SU-DHL-6 (cell line): ENCODE results near the gene TNIK.

Experiments
- H2AFZ ChIP-seq: fragments of 200-600 bp; sonication (generic); 2 replicates; pipeline ENCODE4 v1.6.1; 2014; ENCODE audit warnings: low read depth, mild to moderate bottlenecking, moderate library complexity, mixed read lengths, antibody characterized with exemption, low read length; ENCODE audit not compliant: severe bottlenecking
- H3F3A ChIP-seq: fragments of 200-600 bp; shearing (Covaris generic); 2 replicates; pipeline ENCODE4 v1.6.0; 2016; ENCODE audit warnings: antibody characterized with exemption, mild to moderate bottlenecking; ENCODE audit not compliant: insufficient read depth
- H3K27ac ChIP-seq: fragments of 200-600 bp; sonication (generic); 2 replicates; pipeline ENCODE4 v1.5.1; 2016; ENCODE audit warnings: low read depth, mild to moderate bottlenecking, low read length, moderate library complexity, mixed read lengths
- H3K27me3 ChIP-seq: fragments of 200-600 bp; sonication (generic), shearing (Covaris generic); 2 replicates; pipeline ENCODE4 v1.6.0; 2014; ENCODE audit warnings: mild to moderate bottlenecking, low read length
- H3K36me3 ChIP-seq: fragments of 200-600 bp; sonication (generic); 2 replicates; pipeline ENCODE4 v1.6.1; 2014; ENCODE audit warnings: mild to moderate bottlenecking, low read length, mixed read lengths
- H3K4me2 ChIP-seq: fragments of 300-600, 200-600 bp; shearing (Covaris generic), sonication (generic); 2 replicates; pipeline ENCODE4 v1.6.0; 2014; ENCODE audit warnings: low read length, low read depth, mild to moderate bottlenecking; ENCODE audit not compliant: poor library complexity, severe bottlenecking
- H3K4me3 ChIP-seq: fragments of 200-600 bp; sonication (generic); 2 replicates; pipeline ENCODE4 v1.5.1; 2014; ENCODE audit warnings: antibody characterized with exemption, low read length, mild to moderate bottlenecking, mixed read lengths; ENCODE audit not compliant: insufficient read depth, poor library complexity, severe bottlenecking
- H3K79me2 ChIP-seq: fragments of 200-600 bp; sonication (generic); 2 replicates; pipeline ENCODE4 v1.6.1; 2014; ENCODE audit warnings: mild to moderate bottlenecking, low read length, moderate library complexity; ENCODE audit not compliant: insufficient read depth
- H3K9ac ChIP-seq: fragments of 200-600 bp; sonication (generic); 2 replicates; pipeline ENCODE4 v1.7.0; 2014; ENCODE audit warnings: mild to moderate bottlenecking, low read length
- H3K9me2 ChIP-seq: fragments of 200-600 bp; sonication (generic); replicated peaks from 2 replicates; pipeline ENCODE4 v1.6.1; 2014; ENCODE audit warnings: low read length; ENCODE audit not compliant: insufficient read depth
- H3K9me3 ChIP-seq: fragments of 200-600 bp; sonication (generic); 2 replicates; pipeline ENCODE4 v1.6.1; 2014; ENCODE audit warnings: low read length, mixed read lengths; ENCODE audit not compliant: insufficient read depth
- H4K20me1 ChIP-seq: fragments of 200-600 bp; sonication (generic); 2 replicates; pipeline ENCODE4 v1.6.1; 2014; ENCODE audit warnings: low read depth, mild to moderate bottlenecking, antibody characterized with exemption, low read length, moderate library complexity, mixed read lengths
- CTCF ChIP-seq: fragments of 200-600 bp; sonication (generic); IDR thresholded peaks from one replicate; pipeline ENCODE4 v1.5.1; 2017; ENCODE audit warnings: antibody characterized with exemption, mild to moderate bottlenecking, low read length, moderate library complexity; ENCODE audit not compliant: insufficient read depth, poor library complexity, severe bottlenecking
- EZH2phosphoT487 ChIP-seq: fragments of 200-600 bp; sonication (generic), shearing (Covaris generic); conservative IDR thresholded peaks from 2 replicates; pipeline ENCODE4 v1.6.1; 2018; ENCODE audit warnings: mild to moderate bottlenecking, antibody characterized with exemption, low read length, moderate library complexity, mixed read lengths

Gene TNIK

GRCh38 chr3:171149526-171150116 lies 310.6 kb downstream of the TNIK start:
- no peaks in the 10 kb centered on the region for H3K9me2 ChIP-seq
- H2AFZ ChIP-seq: no peak overlapping the region
- H3K27ac ChIP-seq: no peak overlapping the region
- H3K4me3 ChIP-seq: no peak overlapping the region
- H4K20me1 ChIP-seq: no peaks in the 10 kb centered on the region
- H3K4me2 ChIP-seq: no peak overlapping the region
- no peak for TF ChIP-seq EZH2phosphoT487
- TF ChIP-seq CTCF: no peak
- no peak overlapping the region for H3K9ac ChIP-seq
- no peaks in the 10 kb centered on the region for H3K36me3 ChIP-seq
- H3K79me2 ChIP-seq: no peaks in the 10 kb centered on the region
- no peaks in the 10 kb centered on the region for H3F3A ChIP-seq
- no peaks in the 10 kb centered on the region for H3K27me3 ChIP-seq
- no peaks in the 10 kb centered on the region for H3K9me3 ChIP-seq

- H3K36me3 ChIP-seq: no peaks in the 10 kb centered on the region
- no peak overlapping the region for H3K9ac ChIP-seq
- no peaks in the 10 kb centered on the region for H3K79me2 ChIP-seq
- H3K9me2 ChIP-seq: no peaks in the 10 kb centered on the region; the same call in 1 of the 2 replicates
- H3K4me2 ChIP-seq: no peak overlapping the region
- no peaks in the 10 kb centered on the region for H3F3A ChIP-seq
- H3K27ac ChIP-seq: no peak overlapping the region
- no peaks in the 10 kb centered on the region for H3K27me3 ChIP-seq
- TF ChIP-seq CTCF (no peak), EZH2phosphoT487 (no peak)
- no peak overlapping the region for H2AFZ ChIP-seq
- no peak overlapping the region for H3K4me3 ChIP-seq
- H3K9me3 ChIP-seq: no peaks in the 10 kb centered on the region
- no peaks in the 10 kb centered on the region for H4K20me1 ChIP-seq
These were observed 314.4 kb downstream of the TNIK start for GRCh38 chr3:171145798-171146197.

- Histone ChIP-seq H2AFZ (no peak overlapping the region), H3K79me2 (no peaks in the 10 kb centered on the region), H3K27me3 (no peaks in the 10 kb centered on the region), H4K20me1 (no peaks in the 10 kb centered on the region), H3K9ac (no peak overlapping the region), H3K9me2 (no peaks in the 10 kb centered on the region; the same call in 1 of the 2 replicates), H3F3A (no peaks in the 10 kb centered on the region), H3K9me3 (no peaks in the 10 kb centered on the region), H3K36me3 (no peaks in the 10 kb centered on the region), H3K27ac (no peak overlapping the region), H3K4me3 (no peak overlapping the region), H3K4me2 (no peak overlapping the region)
- no peak for TF ChIP-seq CTCF
- no peak for TF ChIP-seq EZH2phosphoT487
These were observed 317.2 kb downstream of the TNIK start for GRCh38 chr3:171142985-171143384.
